ENCODE data around the gene ADNP. TPM values are rescaled to one million over a fixed set of nuclear protein-coding genes. Genes with fewer than 3 reads are reported as not detected.
A peak's percentile ranks its signal among the peaks of the same experiment; 100 is the strongest.

Gene ADNP
- polyA plus RNA-seq, 6 donors from 2014 or later = 5.5 to 15.7 (median 9.5) TPM

- no peak overlapping the region for H3K4me3 Mint-ChIP-seq
- no peaks in the 10 kb centered on the region for H3K9me3 Mint-ChIP-seq
- H3K27ac Mint-ChIP-seq = peak overlapping the region in 2 of 6 donors; percentile 33 to 70
- H3K36me3 Mint-ChIP-seq = peaks cover 8 to 15% of the 10 kb centered on the region in 2 donors
- H3K27me3 Mint-ChIP-seq = no peaks in the 10 kb centered on the region
- ATAC-seq (ENCODE audit: low read depth in 2 of 2) (no peak), DNase-seq (no peak)
- peaks cover 13 to 30% (median 23%) of the 10 kb centered on the region in 3 donors for H3K4me1 Mint-ChIP-seq
Observed at GRCh38 chr20:50855498-50856474, 75.5 kb downstream of the ADNP start.

- H3K36me3 Mint-ChIP-seq = peaks cover 8 to 15% of the 10 kb centered on the region in 2 donors
- H3K4me1 Mint-ChIP-seq = peaks cover 21 to 37% (median 30%) of the 10 kb centered on the region in 3 donors
- ATAC-seq (ENCODE audit: low read depth in 2 of 2) (no peak), DNase-seq (no peak)
- no peaks in the 10 kb centered on the region for H3K27me3 Mint-ChIP-seq
- H3K4me3 Mint-ChIP-seq = no peak overlapping the region
- no peaks in the 10 kb centered on the region for H3K9me3 Mint-ChIP-seq
- no peak overlapping the region for H3K27ac Mint-ChIP-seq
Observed at GRCh38 chr20:50854506-50855249, 76.6 kb downstream of the ADNP start.

- H3K27ac Mint-ChIP-seq = peak overlapping the region in 4 of 6 donors; percentile 47 to 92 (median 63)
- no peaks in the 10 kb centered on the region for H3K9me3 Mint-ChIP-seq
- ATAC-seq (ENCODE audit: low read depth in 2 of 2) = no peak
- peaks cover 27 to 40% (median 32%) of the 10 kb centered on the region in 3 donors for H3K4me1 Mint-ChIP-seq
- H3K27me3 Mint-ChIP-seq = no peaks in the 10 kb centered on the region
- H3K36me3 Mint-ChIP-seq = peaks cover 7 to 10% of the 10 kb centered on the region in 2 donors
- no peak for DNase-seq
- peak overlapping the region in 1 of 8 donors; percentile 25 for H3K4me3 Mint-ChIP-seq
Observed at GRCh38 chr20:50852085-50852484, 79.2 kb downstream of the ADNP start.

- Mint-ChIP-seq H3K9me3 (no peaks in the 10 kb centered on the region), H3K4me1 (peaks cover 31 to 40% (median 32%) of the 10 kb centered on the region in 3 donors), H3K36me3 (peaks cover 7 to 16% of the 10 kb centered on the region in 2 donors), H3K27me3 (no peaks in the 10 kb centered on the region), H3K4me3 (no peak overlapping the region), H3K27ac (peak overlapping the region in 1 of 6 donors; percentile 66)
- ATAC-seq (ENCODE audit: low read depth in 2 of 2) = no peak
- DNase-seq = no peak
Observed at GRCh38 chr20:50850721-50851286, 80.4 kb downstream of the ADNP start.

GRCh38 chr20:50848846-50849673 is 82.2 kb downstream of the ADNP start:
- peak overlapping the region in 5 of 6 donors; percentile 19 to 88 (median 80) for H3K27ac Mint-ChIP-seq
- H3K36me3 Mint-ChIP-seq = peaks cover 3 to 8% of the 10 kb centered on the region in 2 donors
- H3K4me1 Mint-ChIP-seq = peaks cover 26 to 34% (median 32%) of the 10 kb centered on the region in 3 donors
- no peaks in the 10 kb centered on the region for H3K9me3 Mint-ChIP-seq
- peak overlapping the region in 7 of 8 donors; percentile 20 to 70 (median 51) for H3K4me3 Mint-ChIP-seq
- ATAC-seq (ENCODE audit: low read depth in 2 of 2) (peak; percentile 41 to 60), DNase-seq (no peak)
- no peaks in the 10 kb centered on the region for H3K27me3 Mint-ChIP-seq

- peak in 1 of 2 donors; percentile 34 for ATAC-seq (ENCODE audit: low read depth in 2 of 2)
- peaks cover 26 to 39% (median 35%) of the 10 kb centered on the region in 3 donors for H3K4me1 Mint-ChIP-seq
- no peaks in the 10 kb centered on the region for H3K27me3 Mint-ChIP-seq
- peaks cover 3 to 8% of the 10 kb centered on the region in 2 donors for H3K36me3 Mint-ChIP-seq
- no peak for DNase-seq
- peak overlapping the region; percentile 68 to 91 (median 80) for H3K27ac Mint-ChIP-seq
- H3K9me3 Mint-ChIP-seq = no peaks in the 10 kb centered on the region
- H3K4me3 Mint-ChIP-seq = peak overlapping the region in 6 of 8 donors; percentile 31 to 79 (median 60)
Observed at GRCh38 chr20:50848341-50848808, 82.9 kb downstream of the ADNP start.

- no peak for ATAC-seq (ENCODE audit: low read depth in 2 of 2)
Observed at GRCh38 chr20:50845566-50846215, 85.5 kb downstream of the ADNP start.

GRCh38 chr20:50844430-50845100 is 86.7 kb downstream of the ADNP start:
- peaks cover 19 to 35% (median 32%) of the 10 kb centered on the region in 3 donors for H3K4me1 Mint-ChIP-seq
- no peaks in the 10 kb centered on the region for H3K27me3 Mint-ChIP-seq
- peak in 1 of 2 donors; percentile 38 for ATAC-seq (ENCODE audit: low read depth in 2 of 2)
- H3K27ac Mint-ChIP-seq = peak overlapping the region in 1 of 6 donors; percentile 28
- peaks cover 3 to 8% of the 10 kb centered on the region in 2 donors for H3K36me3 Mint-ChIP-seq
- H3K9me3 Mint-ChIP-seq = no peaks in the 10 kb centered on the region
- H3K4me3 Mint-ChIP-seq = no peak overlapping the region
- no peak for DNase-seq

More at GRCh38 chr20:50845566-50846215, 85.5 kb downstream of the ADNP start:
- no peaks in the 10 kb centered on the region for H3K27me3 Mint-ChIP-seq
- peaks cover 3 to 8% of the 10 kb centered on the region in 2 donors for H3K36me3 Mint-ChIP-seq
- no peak overlapping the region for H3K4me3 Mint-ChIP-seq
- no peaks in the 10 kb centered on the region for H3K9me3 Mint-ChIP-seq
- H3K27ac Mint-ChIP-seq = no peak overlapping the region
- no peak for DNase-seq
- H3K4me1 Mint-ChIP-seq = peaks cover 26 to 41% (median 40%) of the 10 kb centered on the region in 3 donors

GRCh38 chr20:50843331-50844276 is 87.6 kb downstream of the ADNP start:
- DNase-seq (no peak), ATAC-seq (ENCODE audit: low read depth in 2 of 2) (no peak)
- Mint-ChIP-seq H3K36me3 (peaks cover 3 to 12% of the 10 kb centered on the region in 2 donors), H3K4me1 (peaks cover 18 to 26% (median 24%) of the 10 kb centered on the region in 3 donors), H3K27me3 (no peaks in the 10 kb centered on the region), H3K27ac (peak overlapping the region in 3 of 6 donors; percentile 69 to 88 (median 83)), H3K4me3 (peak overlapping the region in 2 of 8 donors; percentile 21 to 30), H3K9me3 (no peaks in the 10 kb centered on the region)

GRCh38 chr20:50842821-50843220 is 88.4 kb downstream of the ADNP start:
- DNase-seq = no peak
- H3K4me3 Mint-ChIP-seq = no peak overlapping the region
- peak overlapping the region in 3 of 6 donors; percentile 49 to 83 (median 69) for H3K27ac Mint-ChIP-seq

More at GRCh38 chr20:50842821-50843220, 88.4 kb downstream of the ADNP start:
- Mint-ChIP-seq H3K4me1 (peaks cover 21 to 22% (median 21%) of the 10 kb centered on the region in 3 donors), H3K9me3 (no peaks in the 10 kb centered on the region), H3K27me3 (no peaks in the 10 kb centered on the region), H3K36me3 (peaks cover 0 to 20% of the 10 kb centered on the region in 2 donors)
- no peak for ATAC-seq (ENCODE audit: low read depth in 2 of 2)
